ENCODE data around the gene PCDHGA1. TPM values are rescaled to one million over a fixed set of nuclear protein-coding genes. Genes with fewer than 3 reads are reported as not detected.

PCDHGA1 gene
- total RNA-seq, 6 donors from 2014 or later: 0.15 to 0.51 (median 0.24) TPM; not detected in 2

DNA sequence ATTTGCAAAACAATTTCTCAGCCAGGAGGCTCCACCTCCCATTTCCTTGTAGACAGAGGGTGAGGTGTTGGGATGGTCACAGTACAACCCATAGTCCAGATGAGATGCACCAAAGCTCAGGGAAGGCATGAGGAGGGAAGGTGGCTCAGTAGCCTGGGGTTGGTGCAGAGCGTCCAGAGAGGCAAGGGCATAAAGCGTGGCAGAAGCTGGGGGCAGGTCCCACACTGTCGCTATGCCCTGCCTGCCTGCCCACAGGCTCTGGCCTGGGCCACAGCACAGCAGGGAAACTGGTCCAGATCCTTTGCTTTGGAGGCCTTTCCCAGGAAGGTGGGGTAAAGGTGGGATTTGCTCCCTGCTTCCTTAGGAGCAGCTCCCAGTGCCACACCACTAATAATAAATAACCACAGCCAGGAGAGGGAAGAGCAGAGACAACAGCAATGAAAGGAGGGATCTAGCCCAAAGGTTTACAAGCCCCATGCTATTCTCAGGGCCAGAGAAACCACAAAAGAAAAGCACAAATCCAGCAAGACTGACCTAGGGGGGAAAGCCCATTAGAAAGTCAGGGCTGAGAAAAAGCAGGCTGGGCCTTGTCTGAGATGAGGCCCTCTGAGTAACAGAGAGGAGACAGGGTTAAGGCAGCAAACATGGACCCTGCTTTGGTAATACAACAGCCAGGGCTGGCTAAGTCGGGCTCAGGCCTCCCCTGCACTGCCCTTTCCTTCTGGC, 185.8 kb downstream of the PCDHGA1 start:
- H3K9me3 ChIP-seq: no peaks in the 10 kb centered on the region
- WGBS, 2 donors: 84 to 93% methylated on average over 4 of the region's 4 CpGs
- TF ChIP-seq EP300 (IDR thresholded peaks at IDR 0.05) (no peak), POLR2A (IDR thresholded peaks at IDR 0.05) (no peak), POLR2AphosphoS5 (IDR thresholded peaks at IDR 0.05) (no peak)
- TF ChIP-seq, protein P1, sequence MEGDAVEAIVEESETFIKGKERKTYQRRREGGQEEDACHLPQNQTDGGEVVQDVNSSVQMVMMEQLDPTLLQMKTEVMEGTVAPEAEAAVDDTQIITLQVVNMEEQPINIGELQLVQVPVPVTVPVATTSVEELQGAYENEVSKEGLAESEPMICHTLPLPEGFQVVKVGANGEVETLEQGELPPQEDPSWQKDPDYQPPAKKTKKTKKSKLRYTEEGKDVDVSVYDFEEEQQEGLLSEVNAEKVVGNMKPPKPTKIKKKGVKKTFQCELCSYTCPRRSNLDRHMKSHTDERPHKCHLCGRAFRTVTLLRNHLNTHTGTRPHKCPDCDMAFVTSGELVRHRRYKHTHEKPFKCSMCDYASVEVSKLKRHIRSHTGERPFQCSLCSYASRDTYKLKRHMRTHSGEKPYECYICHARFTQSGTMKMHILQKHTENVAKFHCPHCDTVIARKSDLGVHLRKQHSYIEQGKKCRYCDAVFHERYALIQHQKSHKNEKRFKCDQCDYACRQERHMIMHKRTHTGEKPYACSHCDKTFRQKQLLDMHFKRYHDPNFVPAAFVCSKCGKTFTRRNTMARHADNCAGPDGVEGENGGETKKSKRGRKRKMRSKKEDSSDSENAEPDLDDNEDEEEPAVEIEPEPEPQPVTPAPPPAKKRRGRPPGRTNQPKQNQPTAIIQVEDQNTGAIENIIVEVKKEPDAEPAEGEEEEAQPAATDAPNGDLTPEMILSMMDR (IDR thresholded peaks at IDR 0.05): no peak
- H3K4me3 ChIP-seq: no peak overlapping the region
- peak overlapping the region in 3 of 4 donors; percentile 57 to 92 (median 91) for H3K27ac ChIP-seq
- peaks cover 2 to 63% (median 23%) of the 10 kb centered on the region in 4 donors for H3K36me3 ChIP-seq
- H3K4me1 ChIP-seq: peaks cover 59 to 77% (median 68%) of the 10 kb centered on the region in 4 donors
- DNase-seq: no peak
- ATAC-seq (ENCODE audit: low FRiP score in 2 of 2): no peak
- H3K27me3 ChIP-seq: no peaks in the 10 kb centered on the region

DNA sequence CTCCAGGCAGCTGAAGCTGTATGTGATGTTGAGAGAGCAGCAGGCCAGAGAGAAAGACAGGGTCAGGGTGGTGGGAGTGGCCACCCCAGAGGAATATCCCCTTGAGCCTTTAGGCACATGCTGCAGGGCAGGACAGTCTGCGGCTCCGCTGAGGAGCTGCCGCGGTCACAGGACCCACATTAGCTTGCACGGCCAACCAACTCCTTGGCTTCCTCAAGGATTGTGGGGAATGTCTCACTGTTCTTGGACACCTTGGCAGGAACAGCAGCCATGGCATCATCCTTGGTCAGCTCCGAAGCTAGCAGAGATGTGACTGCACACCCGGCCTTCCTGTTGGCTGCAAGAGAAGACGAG, 186.3 kb downstream of the PCDHGA1 start:
- TF ChIP-seq, protein P1 (IDR thresholded peaks at IDR 0.05): no peak
- TF ChIP-seq POLR2AphosphoS5 (IDR thresholded peaks at IDR 0.05) (no peak), POLR2A (IDR thresholded peaks at IDR 0.05) (no peak), EP300 (IDR thresholded peaks at IDR 0.05) (no peak)
- WGBS, 2 donors: 84 to 90% methylated on average over 3 to 8 of the region's 8 CpGs
- Histone ChIP-seq H3K36me3 (peaks cover 2 to 58% (median 23%) of the 10 kb centered on the region in 4 donors), H3K9me3 (no peaks in the 10 kb centered on the region), H3K27ac (peak overlapping the region in 3 of 4 donors; percentile 57 to 92 (median 91)), H3K27me3 (no peaks in the 10 kb centered on the region), H3K4me3 (no peak overlapping the region), H3K4me1 (peaks cover 64 to 83% (median 74%) of the 10 kb centered on the region in 4 donors)
- ATAC-seq (ENCODE audit: low FRiP score in 2 of 2): no peak
- peak in 1 of 2 donors; percentile 60 for DNase-seq

- Histone ChIP-seq H3K9me3 (no peaks in the 10 kb centered on the region), H3K27me3 (no peaks in the 10 kb centered on the region), H3K4me3 (no peak overlapping the region), H3K4me1 (peaks cover 68 to 89% (median 78%) of the 10 kb centered on the region in 4 donors), H3K36me3 (peaks cover 2 to 58% (median 25%) of the 10 kb centered on the region in 4 donors), H3K27ac (peak overlapping the region in 3 of 4 donors; percentile 49 to 92 (median 57))
- 77 to 83% methylated on average over 8 of the region's 8 CpGs for WGBS, 2 donors
- ATAC-seq (ENCODE audit: low FRiP score in 2 of 2) (no peak), DNase-seq (no peak)
- TF ChIP-seq, protein P1 (IDR thresholded peaks at IDR 0.05): no peak
- TF ChIP-seq EP300 (IDR thresholded peaks at IDR 0.05) (no peak), POLR2A (IDR thresholded peaks at IDR 0.05) (no peak), POLR2AphosphoS5 (IDR thresholded peaks at IDR 0.05) (no peak)
Measured at GRCh38 chr5:141517312-141517711, 187.0 kb downstream of the PCDHGA1 start.

DNA sequence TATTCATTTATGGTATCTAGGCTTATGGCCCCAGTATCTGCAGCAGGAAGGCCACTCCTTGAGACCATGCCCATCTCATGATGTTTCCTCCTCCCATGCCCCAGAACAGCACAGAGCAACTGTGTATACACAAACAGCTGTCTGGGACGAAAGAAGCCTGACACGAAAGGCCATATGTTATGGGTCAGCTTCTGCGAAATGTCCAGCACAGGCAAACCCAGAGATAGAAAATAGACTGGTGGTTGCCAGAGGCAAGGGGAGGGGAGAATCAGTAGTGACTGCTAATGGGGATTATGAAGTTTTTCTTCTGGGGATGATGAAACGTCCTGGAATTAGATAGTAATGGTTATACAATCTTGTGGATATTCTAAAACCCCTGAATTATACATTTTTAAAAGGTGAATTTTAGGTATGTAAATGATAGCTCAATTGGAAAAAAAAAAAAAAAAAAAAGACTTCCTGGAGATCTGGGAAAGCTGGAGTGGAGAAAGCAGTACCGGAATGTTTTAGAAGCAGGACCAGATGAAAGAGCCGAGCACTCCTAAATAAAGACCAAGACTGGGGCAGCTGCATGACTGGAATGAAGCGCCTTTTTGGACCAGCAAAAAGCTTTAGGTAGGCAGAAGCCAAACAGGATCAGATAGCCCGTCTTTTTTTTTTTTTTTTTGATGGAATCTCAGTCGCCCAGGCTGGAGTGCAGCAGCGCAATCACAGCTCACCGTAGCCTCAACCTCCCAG, 187.7 kb downstream of the PCDHGA1 start:
- Histone ChIP-seq H3K4me1 (peaks cover 62 to 94% (median 80%) of the 10 kb centered on the region in 4 donors), H3K27ac (peak overlapping the region; percentile 12 to 92 (median 49)), H3K9me3 (no peaks in the 10 kb centered on the region), H3K27me3 (no peaks in the 10 kb centered on the region), H3K36me3 (peaks cover 2 to 65% (median 28%) of the 10 kb centered on the region in 4 donors), H3K4me3 (no peak overlapping the region)
- WGBS, 2 donors: 83 to 88% methylated on average over 11 of the region's 11 CpGs
- ATAC-seq (ENCODE audit: low FRiP score in 2 of 2) (no peak), DNase-seq (no peak)
- TF ChIP-seq EP300 (IDR thresholded peaks at IDR 0.05) (no peak), POLR2AphosphoS5 (IDR thresholded peaks at IDR 0.05) (peak; percentile 53 to 54)

- peaks cover 56 to 89% (median 78%) of the 10 kb centered on the region in 4 donors for H3K4me1 ChIP-seq
Measured at GRCh38 chr5:141518618-141519015, 188.3 kb downstream of the PCDHGA1 start.

More at GRCh38 chr5:141518618-141519015, 188.3 kb downstream of the PCDHGA1 start:
- WGBS, 2 donors: 100% methylated on average over 1 of the region's 1 CpG; no CpG with 5 or more reads in 1 of the 2 donors
- peak overlapping the region; percentile 12 to 81 (median 49) for H3K27ac ChIP-seq
- DNase-seq: no peak
- TF ChIP-seq, protein P1 (IDR thresholded peaks at IDR 0.05): no peak
- TF ChIP-seq POLR2AphosphoS5 (IDR thresholded peaks at IDR 0.05) (no peak), POLR2A (IDR thresholded peaks at IDR 0.05) (no peak), EP300 (IDR thresholded peaks at IDR 0.05) (no peak)
- H3K9me3 ChIP-seq: no peaks in the 10 kb centered on the region
- no peaks in the 10 kb centered on the region for H3K27me3 ChIP-seq
- H3K36me3 ChIP-seq: peaks cover 2 to 71% (median 30%) of the 10 kb centered on the region in 4 donors
- no peak overlapping the region for H3K4me3 ChIP-seq
- ATAC-seq (ENCODE audit: low FRiP score in 2 of 2): no peak
